ENCODE results near the gene STXBP1.

- TF ChIP-seq CTCF (IDR thresholded peaks at IDR 0.05) = no peak
- TF ChIP-seq POLR2AphosphoS5 (IDR thresholded peaks at IDR 0.05) = no peak
These were observed 2.9 kb downstream of the STXBP1 start for GRCh38 chr9:127614961-127615360.
